Stimulated activated CD8-positive, alpha-beta memory T cell treated with anti-CD3 and anti-CD28 coated beads, Interleukin-15, amount 100 ng/mL, for 24 hours (primary cell): ENCODE data around the gene TBC1D8B.

Experiments used
- DNase-seq: peaks from one replicate; pipeline ENCODE4 v3.0.0-alpha.2; 2020; ENCODE audit warnings: low read depth

The TBC1D8B gene

DNA sequence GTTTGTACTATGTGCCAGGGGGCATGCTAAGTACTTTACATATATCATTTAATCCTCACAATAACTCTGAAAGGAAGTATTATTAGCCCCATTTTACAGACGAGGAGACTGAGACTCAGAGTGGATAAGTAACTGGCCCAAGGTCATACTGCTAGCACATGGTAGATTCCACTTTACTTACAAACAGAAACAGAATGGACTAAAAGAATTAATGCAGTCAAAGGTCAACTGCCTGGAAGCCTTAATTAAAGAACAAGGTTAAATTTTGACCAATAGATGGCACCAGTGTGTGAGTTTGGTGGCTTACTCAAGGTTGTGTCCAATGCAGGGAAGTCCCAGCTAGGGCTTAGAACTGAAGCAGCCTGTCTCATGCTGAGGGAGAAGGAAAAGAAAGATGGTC is 96.0 kb downstream of the TBC1D8B start:
- DNase-seq: no peak

DNA sequence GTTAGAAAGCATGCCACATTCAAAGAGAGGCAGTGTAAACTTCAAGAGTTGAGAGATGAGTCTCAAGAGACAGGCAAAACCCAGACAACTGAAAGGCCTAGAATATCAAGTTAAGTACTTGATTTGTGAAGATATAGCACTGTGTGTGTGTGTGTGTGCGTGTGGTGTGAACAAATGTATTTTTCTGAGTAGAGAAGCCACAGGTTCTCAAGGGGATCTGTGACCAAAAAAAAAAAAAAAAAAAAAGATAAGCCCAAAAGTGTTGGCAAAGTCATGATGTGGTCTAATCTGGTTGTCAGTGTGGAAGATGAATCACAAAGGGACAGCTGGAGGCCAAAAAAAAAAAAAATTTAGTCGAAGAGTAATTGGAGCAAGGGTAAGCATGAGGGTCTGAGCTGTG is 96.8 kb downstream of the TBC1D8B start:
- DNase-seq: no peak

DNA sequence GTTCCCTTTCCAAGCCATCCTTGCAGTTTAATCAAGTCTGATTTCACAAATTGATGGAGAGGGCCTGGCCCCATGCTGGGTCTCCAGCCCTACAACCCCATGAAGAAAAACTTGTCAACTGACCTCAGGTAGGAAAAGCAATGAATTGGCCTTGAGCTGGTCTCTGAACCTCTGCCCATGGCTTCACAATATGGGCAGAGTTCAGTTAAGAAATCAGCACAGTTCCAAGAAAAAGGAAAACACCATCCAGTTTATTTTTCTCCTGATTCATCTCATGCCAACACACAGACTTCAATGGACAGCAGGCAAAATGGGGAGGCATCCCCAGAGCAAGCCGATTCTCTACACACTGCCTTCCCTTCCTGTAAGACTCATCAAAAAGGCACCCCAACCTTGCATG is 97.4 kb downstream of the TBC1D8B start:
- no peak for DNase-seq

DNA sequence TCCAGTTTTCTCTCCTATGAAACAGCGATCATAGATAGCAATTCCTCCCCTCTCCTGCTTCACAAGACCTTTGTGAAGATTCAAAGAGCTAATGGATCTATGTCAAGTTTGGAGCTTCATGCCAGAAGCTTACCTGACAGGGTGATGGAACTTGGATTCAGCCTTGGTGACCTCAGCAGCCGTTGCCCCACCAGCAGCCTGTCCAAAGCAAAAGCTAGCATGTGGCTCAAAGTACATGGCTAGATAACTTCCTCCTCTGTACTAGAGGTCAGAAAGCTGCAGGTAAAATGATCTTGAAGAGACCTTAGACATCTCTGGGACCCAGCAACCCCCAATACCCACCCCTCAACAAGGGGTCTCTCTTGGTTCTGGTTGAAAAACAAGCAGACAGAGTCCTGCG is 98.9 kb downstream of the TBC1D8B start:
- no peak for DNase-seq

DNA sequence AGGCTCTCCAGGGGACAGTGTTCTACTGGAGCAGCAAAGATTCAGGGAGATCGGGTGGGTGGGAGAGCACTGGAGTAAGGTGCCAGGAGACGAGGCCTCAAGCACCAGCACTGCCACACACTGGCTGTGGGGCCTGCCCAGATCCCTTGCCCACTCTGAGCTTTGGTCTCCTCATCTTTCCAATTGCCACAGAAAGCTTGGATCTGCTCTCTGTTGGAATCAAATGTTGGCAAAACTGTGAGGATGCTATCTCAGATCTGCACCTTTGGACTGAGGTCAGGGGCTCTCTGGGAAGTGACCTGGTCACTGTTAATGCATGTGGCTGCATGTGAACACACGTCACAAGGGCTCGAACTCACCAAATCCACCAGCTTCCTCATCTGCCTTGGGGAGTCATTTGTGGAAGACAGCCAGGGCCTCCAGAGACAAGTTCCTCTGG is 99.3 kb downstream of the TBC1D8B start:
- no peak for DNase-seq

DNA sequence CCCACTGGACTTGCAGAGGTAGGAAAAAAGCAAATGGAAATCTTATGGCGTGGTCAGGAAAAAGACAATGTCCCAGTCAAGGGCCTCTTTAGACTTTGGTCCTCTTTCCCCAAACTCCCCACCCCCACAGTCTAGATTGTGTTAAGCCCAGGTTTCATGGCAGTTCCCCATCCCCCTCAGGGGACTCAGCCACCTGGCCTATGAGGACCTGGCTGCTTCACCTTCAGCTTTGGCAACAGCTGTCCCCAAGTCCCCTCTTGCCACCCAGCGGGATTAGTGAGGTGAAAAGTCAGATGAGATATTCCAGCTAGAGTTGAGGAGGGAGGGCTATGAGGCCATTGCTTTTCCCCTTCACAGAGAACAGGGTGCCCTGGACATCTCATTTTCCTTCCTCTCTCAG is 100.2 kb downstream of the TBC1D8B start:
- no peak for DNase-seq

DNA sequence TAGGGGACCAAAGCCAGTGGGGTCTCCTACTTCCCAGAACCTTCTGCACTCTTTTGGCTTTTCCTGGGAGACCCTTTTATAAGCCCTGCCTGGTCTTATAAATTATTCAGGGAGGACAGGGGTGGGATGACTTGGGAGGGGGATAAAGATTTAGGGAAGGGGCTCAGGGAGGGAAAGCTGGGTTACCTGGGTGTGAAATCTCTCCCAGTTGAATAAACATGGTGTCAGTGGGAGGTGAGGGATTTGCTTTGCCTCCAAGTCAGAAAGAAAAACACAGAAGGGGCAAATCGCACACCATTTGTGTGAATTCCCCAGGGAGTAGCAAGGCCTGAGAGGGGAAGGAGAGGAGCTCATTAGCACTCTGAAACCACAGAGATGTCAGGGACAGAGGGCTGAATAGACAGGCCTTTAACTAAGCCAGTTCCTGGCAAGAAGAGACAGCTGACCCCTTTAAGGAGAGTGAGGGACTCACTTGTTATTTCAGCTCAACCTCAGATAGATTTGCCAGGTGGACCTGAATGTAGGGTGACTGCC is 100.9 kb downstream of the TBC1D8B start, which contains the start of gene RIPPLY1:
TSS of gene RIPPLY1 (minus strand) at position 51 of the 534 bp plus-strand sequence. CDS start 54 bp downstream, outside the sequence.
- no peak for DNase-seq

DNA sequence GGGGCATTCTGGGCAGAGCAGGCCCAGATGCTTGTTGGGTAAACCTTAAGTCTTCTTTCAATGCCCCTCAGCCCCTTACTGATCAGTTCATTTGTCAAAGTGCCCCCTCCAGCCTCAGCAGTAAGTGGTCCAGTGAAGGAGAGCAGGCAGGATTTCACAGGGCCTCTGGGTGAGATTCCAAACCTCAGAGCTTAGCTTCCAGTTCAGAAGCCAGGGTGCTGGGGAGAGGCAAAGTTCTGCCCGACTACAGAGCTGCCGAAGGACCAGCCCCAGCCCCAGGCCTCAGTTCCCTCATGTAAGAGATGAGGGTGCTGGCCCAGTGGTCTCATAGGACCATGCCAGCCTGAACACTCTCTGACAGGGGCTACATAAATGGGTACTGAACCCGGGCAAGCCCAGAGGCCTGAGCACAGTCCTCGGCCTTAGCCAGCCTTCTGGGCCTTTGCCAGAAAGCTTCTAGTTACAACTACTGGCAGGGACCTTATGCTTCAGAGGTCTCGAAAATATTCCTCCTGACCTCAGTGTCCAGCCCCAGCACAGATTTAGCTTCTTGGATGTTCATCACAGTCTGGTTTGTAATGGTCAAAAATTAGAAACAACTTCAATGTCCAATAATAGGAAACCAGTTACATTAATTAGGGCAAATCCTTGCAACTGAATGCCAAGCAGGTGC is 101.5 kb downstream of the TBC1D8B start:
- DNase-seq: no peak

DNA sequence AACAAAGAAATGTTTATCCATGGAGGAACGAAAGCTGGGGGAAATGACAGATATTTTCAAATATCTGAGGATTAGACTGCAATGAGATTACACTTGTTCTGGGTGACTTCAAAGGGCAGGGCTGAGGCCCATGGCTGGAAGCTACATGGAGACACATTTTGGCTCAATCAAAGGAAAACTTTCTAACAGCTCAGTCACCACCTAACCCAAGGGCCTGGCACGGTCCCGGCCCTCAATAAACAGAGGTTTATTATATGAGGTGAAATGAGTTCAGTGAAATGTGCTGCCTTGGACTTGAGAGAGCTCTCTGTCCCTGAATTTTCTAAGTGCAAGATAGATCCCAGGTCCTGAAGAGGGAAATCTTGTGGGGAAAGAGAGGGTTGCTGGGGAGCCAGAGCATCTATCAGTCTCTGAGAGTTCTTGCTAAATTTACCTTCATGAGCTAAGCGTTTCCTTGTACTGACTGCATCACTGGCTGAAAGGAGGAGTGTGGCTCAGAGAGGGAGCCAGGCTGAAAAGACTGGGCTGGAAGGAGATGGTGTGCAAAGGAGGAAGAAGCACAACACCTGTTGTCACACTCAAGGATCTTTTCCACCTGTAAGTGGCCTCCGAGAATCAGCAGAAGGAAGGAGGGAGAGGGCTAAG is 102.7 kb downstream of the TBC1D8B start:
- DNase-seq: no peak

DNA sequence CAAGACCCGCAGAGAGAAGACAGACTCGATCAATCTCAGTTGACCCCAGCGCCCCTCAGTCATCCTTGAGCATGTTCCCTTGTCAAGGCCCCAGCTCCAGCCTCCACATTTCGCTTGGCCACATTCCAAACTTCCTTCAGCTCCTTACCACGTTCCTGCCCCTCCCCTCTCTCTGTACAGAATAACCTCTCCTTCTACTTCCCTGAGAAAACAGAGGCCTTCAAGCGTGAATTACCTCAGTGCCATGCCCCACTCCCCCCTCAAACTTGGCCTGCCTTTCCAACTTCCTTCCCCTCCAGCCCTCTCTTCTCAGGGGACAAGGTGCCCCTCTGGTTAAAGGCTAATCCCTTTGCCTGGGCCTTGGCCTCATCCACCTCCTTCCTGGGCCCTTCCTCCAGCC is 103.9 kb downstream of the TBC1D8B start:
- no peak for DNase-seq

DNA sequence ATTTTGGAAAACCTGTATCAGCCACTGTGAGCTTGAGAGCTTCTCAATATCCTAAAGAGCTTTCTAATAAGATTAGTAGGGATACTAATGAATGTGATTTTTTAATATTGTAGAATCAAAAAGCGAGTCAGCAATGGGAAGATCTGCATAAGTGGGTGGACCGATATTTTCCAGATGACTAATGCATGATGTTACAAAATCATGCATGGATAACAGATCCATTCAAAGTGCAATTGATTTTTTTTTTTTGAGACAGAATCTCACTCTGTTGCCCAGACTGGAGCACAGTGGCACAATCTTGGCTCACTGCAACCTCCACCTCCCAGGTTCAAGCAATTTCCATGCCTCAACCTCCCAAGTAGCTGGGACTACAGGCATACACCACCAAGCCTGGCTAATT is 110.4 kb downstream of the TBC1D8B start:
- DNase-seq: no peak

DNA sequence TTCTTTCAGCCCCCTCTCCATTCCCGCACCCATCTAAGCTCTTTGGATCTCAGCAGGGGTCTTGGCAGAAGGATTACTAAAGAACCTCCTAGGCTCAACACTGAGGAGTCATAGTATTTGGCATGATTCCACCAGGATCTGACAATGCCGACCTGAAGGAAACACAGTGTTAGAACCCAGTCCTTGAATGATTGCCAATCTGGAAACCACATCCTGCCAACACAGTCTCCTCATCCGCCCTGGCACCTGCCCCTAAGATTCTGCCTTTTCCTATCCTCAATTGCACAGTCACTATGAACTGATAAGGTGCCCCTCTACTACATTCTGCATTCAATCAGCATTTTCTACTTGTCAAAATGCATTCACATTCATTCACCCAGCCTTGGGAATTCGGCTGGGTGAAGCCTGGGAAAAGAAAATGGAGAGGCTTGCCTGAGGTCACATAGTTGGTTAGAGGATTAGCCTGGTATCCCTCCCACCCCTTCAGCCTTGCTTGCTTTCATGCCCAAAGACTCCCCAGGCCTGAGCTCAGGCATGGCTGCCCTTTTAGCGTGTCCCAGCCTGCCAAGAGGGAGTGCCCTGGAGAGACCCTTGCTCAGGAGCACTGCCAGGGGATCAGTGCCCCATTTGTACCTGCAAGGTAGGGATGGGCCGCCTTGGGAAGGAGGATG is 115.5 kb downstream of the TBC1D8B start:
- DNase-seq: no peak

DNA sequence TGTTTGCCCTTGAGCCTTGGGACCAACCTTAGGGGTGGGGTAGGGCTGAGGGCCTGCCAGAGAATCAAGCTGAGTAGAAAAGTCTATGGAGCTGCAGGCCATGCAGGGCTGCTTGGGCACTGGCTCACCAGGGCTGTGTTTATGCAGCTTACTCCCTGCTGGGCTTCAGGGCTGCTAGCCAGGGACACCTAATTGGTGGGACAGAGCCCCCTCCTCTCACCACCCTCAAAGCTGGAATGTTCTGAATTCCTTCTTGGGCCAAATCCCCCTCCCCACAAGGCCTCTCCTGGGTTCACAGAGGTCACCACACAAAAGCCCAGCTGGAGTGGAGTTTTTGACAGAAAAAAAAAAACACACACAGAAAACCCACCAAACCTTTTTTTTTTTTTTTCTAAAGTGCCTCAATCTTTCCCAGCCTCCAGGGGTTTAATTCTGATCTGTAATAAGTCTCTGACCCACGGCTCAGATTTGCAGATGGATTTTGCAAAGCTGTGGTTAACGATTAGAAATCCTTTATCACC is 117.5 kb downstream of the TBC1D8B start, which contains the start of gene CLDN2:
TSS of gene CLDN2 (plus strand) at position 471 of the 521 bp plus-strand sequence. CDS start 7,827 bp downstream, outside the sequence.
- DNase-seq: no peak

DNA sequence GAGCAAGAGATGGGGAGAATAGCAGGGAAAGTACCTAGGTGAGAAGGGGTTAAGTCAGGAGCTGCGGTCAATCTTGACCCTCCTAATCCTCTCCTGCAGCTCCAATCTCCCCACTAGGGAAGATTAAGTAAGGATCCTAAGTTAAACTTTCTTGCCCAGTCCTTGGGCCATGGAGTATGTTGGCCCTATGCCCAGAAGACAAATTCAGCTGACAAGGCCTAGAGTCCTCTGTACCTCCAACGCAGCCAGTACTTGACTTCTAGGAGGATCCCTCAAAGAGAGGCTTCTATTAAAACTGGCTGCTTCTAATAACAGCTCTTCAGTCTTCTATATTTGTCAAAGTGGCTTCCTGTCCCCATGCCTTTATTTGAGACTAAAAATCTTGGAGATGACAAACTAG is 119.2 kb downstream of the TBC1D8B start:
- DNase-seq: no peak
